ENCODE results near the gene CLDN5. TPM values are rescaled to one million over a fixed set of nuclear protein-coding genes. Genes with fewer than 3 reads are reported as not detected.

Gene CLDN5
- total RNA-seq, 3 donors from 2014 or later = 65.0 to 301 (median 65.1) TPM

DNA sequence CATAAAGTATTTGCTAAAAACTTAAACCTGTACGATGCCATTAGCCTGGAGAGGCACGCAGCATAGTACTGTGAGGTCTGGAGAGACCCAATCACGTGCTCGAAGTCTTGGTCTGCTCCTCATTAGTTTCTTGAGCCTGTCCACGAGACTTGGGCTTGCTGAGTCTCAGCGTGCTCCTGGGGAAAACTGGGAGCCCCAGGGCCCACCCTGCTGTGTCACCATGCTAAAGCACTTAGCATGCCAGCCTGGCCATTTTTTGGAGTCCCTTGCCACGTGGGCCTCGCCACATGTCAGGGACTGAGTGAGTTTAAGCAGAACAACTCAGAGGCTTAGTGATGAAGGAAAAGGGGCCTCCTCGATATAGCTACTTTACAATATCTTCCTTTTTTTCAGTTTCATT lies 41.9 kb downstream of the CLDN5 start:
- Histone ChIP-seq H3K9me3 (no peaks in the 10 kb centered on the region), H3K27me3 (no peaks in the 10 kb centered on the region), H3K4me1 (peaks cover 5% of the 10 kb centered on the region in 2 donors), H3K36me3 (no peaks in the 10 kb centered on the region), H3K4me3 (no peak overlapping the region), H3K27ac (no peak overlapping the region)
- no peak for DNase-seq (ENCODE audit: low spot score in 2 of 2)
- intact Hi-C loops (cut with DNase I; ENCODE audit: low total_unique reads) = no loop called here
- TF ChIP-seq CTCF (IDR thresholded peaks at IDR 0.05) (no peak), POLR2A (IDR thresholded peaks at IDR 0.05) (no peak), POLR2AphosphoS5 (IDR thresholded peaks at IDR 0.05) (no peak)

DNA sequence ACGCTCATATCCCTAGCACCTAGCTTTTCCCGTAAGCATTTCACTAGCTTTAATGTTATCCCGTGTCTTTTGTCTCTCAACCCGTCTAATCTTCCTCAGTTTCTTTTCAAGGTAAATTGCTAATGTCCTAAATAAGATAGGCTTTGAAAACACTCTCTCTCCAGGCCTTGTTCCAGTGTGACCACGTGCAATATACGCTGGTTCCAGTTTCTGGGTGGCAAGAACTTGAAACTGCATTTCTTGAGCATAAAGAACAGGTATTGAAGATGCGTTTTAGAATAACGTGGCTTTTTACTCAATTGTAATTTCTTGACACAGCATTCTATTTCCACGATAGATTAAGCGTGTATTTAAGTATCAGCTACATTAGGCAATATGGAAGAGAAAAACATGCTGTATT lies 43.4 kb downstream of the CLDN5 start:
- no peak overlapping the region for H3K27ac ChIP-seq
- H3K27me3 ChIP-seq = no peaks in the 10 kb centered on the region
- no peak for DNase-seq (ENCODE audit: low spot score in 2 of 2)
- H3K4me1 ChIP-seq = peaks cover 5% of the 10 kb centered on the region in 2 donors
- H3K36me3 ChIP-seq = no peaks in the 10 kb centered on the region
- no peak overlapping the region for H3K4me3 ChIP-seq
- no peaks in the 10 kb centered on the region for H3K9me3 ChIP-seq
- intact Hi-C loops (cut with DNase I; ENCODE audit: low total_unique reads) = no loop called here
- no peak for TF ChIP-seq POLR2A (IDR thresholded peaks at IDR 0.05)
- TF ChIP-seq CTCF (IDR thresholded peaks at IDR 0.05) = no peak
- TF ChIP-seq POLR2AphosphoS5 (IDR thresholded peaks at IDR 0.05) = no peak

GRCh38 chr22:19480173-19480568 lies 44.0 kb downstream of the CLDN5 start:
- no peak for DNase-seq (ENCODE audit: low spot score in 2 of 2)
- intact Hi-C loops (cut with DNase I; ENCODE audit: low total_unique reads) = no loop called here
- Histone ChIP-seq H3K27ac (no peak overlapping the region), H3K9me3 (no peaks in the 10 kb centered on the region), H3K36me3 (no peaks in the 10 kb centered on the region), H3K4me1 (peaks cover 5% of the 10 kb centered on the region in 2 donors), H3K4me3 (peak overlapping the region; percentile 87 to 99 (median 93)), H3K27me3 (no peaks in the 10 kb centered on the region)
- no peak for TF ChIP-seq POLR2A (IDR thresholded peaks at IDR 0.05)
- no peak for TF ChIP-seq CTCF (IDR thresholded peaks at IDR 0.05)

DNA sequence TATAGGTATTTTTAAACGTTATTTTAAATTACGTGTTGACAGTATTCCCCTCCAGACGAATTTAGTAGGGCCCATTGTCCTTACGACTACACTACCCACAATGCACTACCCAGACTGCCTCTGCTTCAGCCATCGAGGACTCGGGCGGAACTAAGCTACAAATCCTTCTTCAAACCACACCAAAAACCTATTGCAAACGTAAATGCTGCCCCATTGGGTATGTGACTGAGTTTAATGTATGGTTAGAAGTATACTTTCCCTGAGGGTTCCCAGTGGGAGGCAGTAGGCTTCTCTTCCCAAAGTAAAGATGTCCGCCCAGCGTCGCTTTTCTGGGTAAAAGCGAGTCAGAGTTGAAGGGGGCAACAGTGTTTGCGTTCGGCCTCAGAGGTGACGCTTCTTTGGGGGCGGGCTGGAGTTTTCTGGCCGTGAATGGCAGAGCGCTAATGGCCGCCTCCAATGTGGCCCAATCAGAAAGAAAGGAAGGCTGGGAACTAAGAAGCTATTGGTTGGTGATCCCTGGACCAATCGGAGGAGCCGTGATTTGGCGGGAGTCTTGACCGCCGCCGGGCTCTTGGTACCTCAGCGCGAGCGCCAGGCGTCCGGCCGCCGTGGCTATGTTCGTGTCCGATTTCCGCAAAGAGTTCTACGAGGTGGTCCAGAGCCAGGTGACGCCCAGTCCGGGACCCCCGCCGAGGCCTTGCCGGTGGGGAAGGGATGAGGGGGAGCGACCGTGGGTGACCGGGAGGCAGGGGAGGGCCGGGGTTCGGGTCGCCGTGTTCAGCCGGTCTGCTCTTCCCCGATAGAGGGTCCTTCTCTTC lies 44.6 kb downstream of the CLDN5 start, which contains the start of gene CDC45:
Gene CDC45 (plus strand): TSS at position 566 of the 818 bp plus-strand sequence. CDS start 49 bp downstream, at position 615.
- intact Hi-C loops (cut with DNase I; ENCODE audit: low total_unique reads) = no loop called here
- Histone ChIP-seq H3K27ac (peak within 1 kb of the TSS; percentile 99), H3K4me3 (peak within 1 kb of the TSS; percentile 87 to 99 (median 93)), H3K4me1 (peaks cover 5% of the 10 kb centered on the region in 2 donors), H3K36me3 (no peaks in the 10 kb centered on the region), H3K27me3 (no peaks in the 10 kb centered on the region), H3K9me3 (no peaks in the 10 kb centered on the region)
- TF ChIP-seq POLR2A (IDR thresholded peaks at IDR 0.05) = no peak
- TF ChIP-seq CTCF (IDR thresholded peaks at IDR 0.05) = no peak
- TF ChIP-seq POLR2AphosphoS5 (IDR thresholded peaks at IDR 0.05) = peak in 2 of 3 donors; percentile 60 to 73
- peak; percentile 96 to 97 for DNase-seq (ENCODE audit: low spot score in 2 of 2)

- Histone ChIP-seq H3K4me1 (peaks cover 5% of the 10 kb centered on the region in 2 donors), H3K27me3 (no peaks in the 10 kb centered on the region), H3K36me3 (no peaks in the 10 kb centered on the region), H3K4me3 (peak within 1 kb of the TSS; percentile 87 to 99 (median 93)), H3K9me3 (no peaks in the 10 kb centered on the region), H3K27ac (peak within 1 kb of the TSS; percentile 99)
- TF ChIP-seq POLR2A (IDR thresholded peaks at IDR 0.05) (no peak), POLR2AphosphoS5 (IDR thresholded peaks at IDR 0.05) (peak; percentile 54 to 89 (median 85)), CTCF (IDR thresholded peaks at IDR 0.05) (peak in 1 of 3 donors; percentile 17)
- intact Hi-C loops (cut with DNase I; ENCODE audit: low total_unique reads) = no loop called here
- peak; percentile 61 to 71 for DNase-seq (ENCODE audit: low spot score in 2 of 2)
These were observed 45.3 kb downstream of the CLDN5 start, which contains the start of gene UFD1 for GRCh38 chr22:19478901-19479354. TSS of gene UFD1 (minus strand) at chr22:19479193. CDS start at chr22:19479085, 108 bp downstream.
